Naive B cell (primary cell): Measurements from ENCODE around the gene HIVEP2. TPM values are rescaled to one million over a fixed set of nuclear protein-coding genes. Genes with fewer than 3 reads are reported as not detected.

Experiments
- ATAC-seq, 2 donors: fragments of 150-1000 bp; cut with Tn5 transposase; 2 replicates each; pipeline ENCODE4 v1.10.0; 2021; ENCODE audit warnings: low read depth in 2 of 2, mild to moderate bottlenecking in 2 of 2, moderate library complexity in 2 of 2
- DNase-seq: peaks from one replicate; pipeline ENCODE4 v3.0.0; 2022
- H3K27ac Mint-ChIP-seq, 6 donors: one replicate each; pipeline ENCODE4 v1.8.0; 2020 to 2022; ENCODE audit warnings: mild to moderate bottlenecking in 6 of 6, mixed read lengths in 6 of 6, moderate library complexity in 5 of 6, inconsistent platforms in 2 of 6
- H3K27me3 Mint-ChIP-seq, 3 donors: one replicate each; pipeline ENCODE4 v1.8.0; 2021 to 2022; ENCODE audit warnings: mixed read lengths in 3 of 3, mild to moderate bottlenecking in 1 of 3
- H3K36me3 Mint-ChIP-seq, 2 donors: one replicate each; pipeline ENCODE4 v1.8.0; 2020 to 2022; ENCODE audit warnings: mixed read lengths in 2 of 2, inconsistent platforms in 1 of 2, mild to moderate bottlenecking in 1 of 2
- H3K4me1 Mint-ChIP-seq, 3 donors: one replicate each; pipeline ENCODE4 v1.8.0; 2020 to 2022; ENCODE audit warnings: mixed read lengths in 3 of 3, inconsistent platforms in 1 of 3, mild to moderate bottlenecking in 1 of 3, moderate library complexity in 1 of 3
- H3K4me3 Mint-ChIP-seq, 8 donors: one replicate each; pipeline ENCODE4 v1.8.0; 2020 to 2022; ENCODE audit warnings: mild to moderate bottlenecking in 8 of 8, mixed read lengths in 8 of 8, moderate library complexity in 8 of 8, inconsistent platforms in 2 of 8
- H3K9me3 Mint-ChIP-seq, 7 donors: one replicate each; pipeline ENCODE4 v1.8.0; 2020 to 2022; ENCODE audit warnings: mixed read lengths in 7 of 7, mild to moderate bottlenecking in 5 of 7, inconsistent platforms in 2 of 7, moderate library complexity in 1 of 7
- polyA plus RNA-seq, 6 donors: library from polyadenylated mRNA; unstranded; fragments of 300-500 nt; fragmentation: Illumina TruSeq; gene quantifications; one replicate each; pipeline ENCODE4 v1.2.3, GENCODE V29; 2021; ENCODE audit warnings: low read depth in 6 of 6

Gene HIVEP2
- polyA plus RNA-seq, 6 donors from 2014 or later, result 2.7 to 10.2 (median 5.4) TPM

DNA sequence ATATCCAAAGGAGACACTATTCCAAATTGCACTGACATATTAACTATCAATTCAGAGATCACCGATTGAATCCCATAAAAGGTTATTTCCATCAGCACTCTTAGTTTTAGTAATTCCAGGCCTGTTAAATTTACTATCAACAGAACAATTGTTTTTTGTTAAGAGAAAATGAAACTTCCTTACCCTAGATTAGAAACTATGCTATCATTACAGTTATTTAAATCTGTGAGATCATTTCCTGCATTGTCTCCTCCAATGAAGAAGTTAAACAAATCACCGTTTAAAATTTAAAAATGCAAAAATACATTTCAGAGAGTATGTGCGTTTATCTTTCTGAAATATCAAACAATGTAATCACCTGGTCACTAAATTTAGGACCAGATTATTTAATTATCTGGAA lies 57.5 kb downstream of the HIVEP2 start:
- Mint-ChIP-seq H3K27ac (peak overlapping the region; percentile 86 to 98 (median 92)), H3K36me3 (peaks cover 3 to 9% of the 10 kb centered on the region in 2 donors), H3K9me3 (peaks cover 0 to 5% (median 0%) of the 10 kb centered on the region in 7 donors), H3K4me1 (peaks cover 44 to 65% (median 63%) of the 10 kb centered on the region in 3 donors), H3K27me3 (no peaks in the 10 kb centered on the region), H3K4me3 (peak overlapping the region in 5 of 8 donors; percentile 7 to 53 (median 43))
- no peak for ATAC-seq
- no peak for DNase-seq

DNA sequence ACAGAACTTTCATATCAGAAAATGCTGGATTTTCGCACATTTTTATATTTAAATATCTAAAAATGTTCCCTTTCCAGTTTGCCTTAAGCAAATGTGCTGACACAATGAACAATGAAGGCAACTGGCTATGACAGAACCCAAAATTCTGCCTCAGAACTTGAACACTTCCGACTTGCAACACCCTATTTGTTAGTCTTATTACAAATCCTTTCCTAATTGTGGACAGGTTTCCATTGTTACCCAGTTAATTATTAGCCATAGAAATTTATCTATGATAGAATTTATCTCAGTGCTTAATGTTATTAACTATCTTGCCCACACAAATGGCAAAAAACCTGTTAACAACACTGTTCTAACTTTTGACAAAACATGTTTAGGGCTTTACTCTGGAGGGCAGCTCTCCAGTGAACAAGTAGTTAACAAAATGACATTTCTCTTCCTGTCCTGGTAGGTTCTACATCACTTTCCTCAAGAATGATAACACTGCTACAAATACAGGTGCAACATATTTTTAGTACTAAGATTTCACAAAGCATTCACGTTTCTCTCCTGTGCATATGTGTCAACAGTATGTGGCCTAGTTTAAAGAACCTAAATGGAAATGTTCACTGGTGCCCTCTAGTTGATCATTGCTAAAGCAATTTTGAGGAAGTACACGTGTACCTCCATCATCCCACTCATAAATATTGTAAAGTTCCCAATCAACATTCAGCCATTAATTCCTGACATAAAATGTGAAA lies 58.4 kb downstream of the HIVEP2 start:
- peaks cover 3 to 9% of the 10 kb centered on the region in 2 donors for H3K36me3 Mint-ChIP-seq
- peak; percentile 68 for DNase-seq
- ATAC-seq, result peak; percentile 42 to 48
- H3K4me3 Mint-ChIP-seq, result peak overlapping the region in 7 of 8 donors; percentile 52 to 65 (median 58)
- peak overlapping the region; percentile 90 to 100 (median 98) for H3K27ac Mint-ChIP-seq
- peaks cover 0 to 5% (median 0%) of the 10 kb centered on the region in 7 donors for H3K9me3 Mint-ChIP-seq
- no peaks in the 10 kb centered on the region for H3K27me3 Mint-ChIP-seq
- H3K4me1 Mint-ChIP-seq, result peaks cover 49 to 67% (median 66%) of the 10 kb centered on the region in 3 donors

DNA sequence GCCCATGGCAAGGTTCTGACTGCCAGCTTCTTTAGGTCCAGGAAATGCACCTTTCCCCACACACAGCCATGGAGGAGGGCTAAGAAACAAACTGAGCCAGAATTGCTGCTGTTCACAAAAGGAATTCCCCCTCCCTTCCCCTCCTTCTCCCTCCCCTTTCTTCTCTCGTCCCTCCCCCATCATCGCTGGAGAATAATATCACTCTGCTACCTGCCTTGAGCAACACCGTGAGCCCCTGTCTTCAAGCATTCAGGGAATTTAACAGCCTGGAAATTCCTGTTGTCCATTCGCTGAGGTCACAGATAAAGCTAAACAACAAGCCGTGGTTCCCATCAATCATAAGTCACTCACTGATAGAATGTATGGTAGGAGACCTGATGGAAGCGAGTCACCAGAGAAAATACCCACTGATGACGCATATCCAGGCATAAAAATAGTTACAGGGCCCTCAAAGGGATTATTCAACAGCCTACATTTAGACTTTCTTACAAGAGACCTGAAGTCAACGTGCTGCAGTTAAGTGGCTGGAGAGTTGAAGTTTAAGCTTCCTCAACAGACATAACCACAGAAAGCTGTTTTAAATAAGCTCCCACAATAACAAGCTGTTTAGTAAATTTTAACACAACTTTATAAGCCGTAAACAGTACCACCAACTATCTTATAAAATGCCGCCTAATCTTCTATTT lies 59.7 kb downstream of the HIVEP2 start:
- H3K4me1 Mint-ChIP-seq, result peaks cover 51 to 73% (median 72%) of the 10 kb centered on the region in 3 donors
- peaks cover 0 to 5% (median 0%) of the 10 kb centered on the region in 7 donors for H3K9me3 Mint-ChIP-seq
- ATAC-seq (peak; percentile 85 to 86), DNase-seq (peak; percentile 85)
- H3K27me3 Mint-ChIP-seq, result no peaks in the 10 kb centered on the region
- H3K4me3 Mint-ChIP-seq, result peak overlapping the region; percentile 69 to 97 (median 93)
- peaks cover 3 to 9% of the 10 kb centered on the region in 2 donors for H3K36me3 Mint-ChIP-seq
- peak overlapping the region; percentile 94 to 100 (median 100) for H3K27ac Mint-ChIP-seq

DNA sequence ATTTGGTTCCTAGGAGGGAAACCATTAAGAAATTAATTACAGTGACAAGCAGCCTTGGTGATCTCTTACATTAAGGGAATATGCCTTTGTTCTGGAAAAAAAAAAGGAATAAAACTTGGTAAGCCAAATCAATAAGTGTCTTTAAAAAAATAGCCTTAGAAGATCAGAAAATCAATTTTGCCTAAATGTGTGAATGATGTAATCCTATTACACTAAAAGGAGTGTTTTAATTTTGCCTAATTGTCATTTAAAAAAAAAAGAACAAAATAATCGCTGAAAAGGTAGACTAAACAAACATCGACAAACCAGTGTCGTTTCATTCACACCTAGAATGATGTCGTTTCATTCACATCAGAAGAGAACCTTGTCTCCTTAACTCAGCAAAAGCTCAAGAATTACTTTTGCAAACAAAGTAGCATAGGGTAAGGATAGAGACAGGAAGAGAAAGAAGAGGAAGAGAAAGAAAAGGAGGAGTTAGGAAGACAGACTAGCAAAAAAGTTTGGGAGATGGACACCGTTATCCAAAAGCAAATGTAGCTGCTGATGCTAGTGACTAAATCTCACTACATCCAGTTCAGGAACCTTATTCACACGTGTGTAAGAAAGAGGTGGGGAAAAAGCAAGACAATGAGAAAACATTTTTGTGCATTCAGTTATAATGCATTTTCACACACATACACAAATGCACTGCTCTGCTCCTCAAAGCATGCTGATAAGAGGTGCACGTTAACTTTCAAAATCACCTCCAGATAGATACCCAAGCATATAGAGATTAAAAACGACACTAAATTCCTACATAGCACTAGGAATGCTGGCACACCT lies 60.6 kb downstream of the HIVEP2 start:
- peaks cover 0 to 5% (median 0%) of the 10 kb centered on the region in 7 donors for H3K9me3 Mint-ChIP-seq
- peak overlapping the region; percentile 94 to 100 (median 100) for H3K27ac Mint-ChIP-seq
- ATAC-seq (no peak), DNase-seq (no peak)
- peaks cover 54 to 81% (median 77%) of the 10 kb centered on the region in 3 donors for H3K4me1 Mint-ChIP-seq
- H3K27me3 Mint-ChIP-seq, result no peaks in the 10 kb centered on the region
- peak overlapping the region; percentile 69 to 97 (median 93) for H3K4me3 Mint-ChIP-seq
- H3K36me3 Mint-ChIP-seq, result peaks cover 6 to 13% of the 10 kb centered on the region in 2 donors

DNA sequence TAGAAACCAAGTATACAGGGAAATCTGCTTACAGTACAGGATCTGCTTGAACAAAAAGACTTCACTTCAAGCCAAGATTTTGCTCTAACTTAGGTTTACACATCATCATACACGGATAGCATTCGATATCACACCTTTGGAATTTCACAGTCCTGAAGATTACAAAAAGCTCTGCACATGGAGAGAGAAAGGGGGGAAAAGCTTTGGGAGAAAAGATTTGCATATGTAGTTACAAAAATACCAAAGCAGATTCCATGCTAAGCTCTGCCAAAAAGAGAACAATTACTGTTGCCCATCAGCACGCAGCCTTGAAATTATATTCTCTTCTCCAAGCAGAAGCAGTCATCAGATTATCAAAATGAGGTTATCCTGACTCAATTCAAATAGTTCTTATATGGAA lies 62.0 kb downstream of the HIVEP2 start:
- peak overlapping the region in 5 of 6 donors; percentile 37 to 100 (median 76) for H3K27ac Mint-ChIP-seq
- ATAC-seq, result no peak

DNA sequence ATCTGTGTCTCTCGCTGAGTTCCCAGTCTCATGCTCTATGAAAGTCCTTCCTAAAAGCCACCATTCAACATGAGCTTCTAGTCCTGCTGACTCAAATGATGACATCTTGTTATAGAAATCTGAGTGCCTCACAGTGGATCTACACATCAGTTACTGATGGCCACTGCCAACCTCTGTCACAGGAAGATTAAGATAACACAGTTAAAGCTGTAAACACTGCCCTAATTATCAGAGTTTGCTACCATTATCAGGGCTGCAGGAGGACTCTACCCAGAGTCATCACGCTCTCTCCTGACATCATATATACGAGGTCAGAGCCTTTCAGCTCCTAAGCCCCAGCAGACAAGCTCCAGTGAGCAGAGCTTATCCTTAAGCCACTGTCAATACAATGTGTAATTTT lies 63.2 kb downstream of the HIVEP2 start:
- Mint-ChIP-seq H3K4me3 (peak overlapping the region in 1 of 8 donors; percentile 48), H3K27me3 (no peaks in the 10 kb centered on the region), H3K9me3 (peaks cover 0 to 4% (median 0%) of the 10 kb centered on the region in 7 donors), H3K36me3 (peaks cover 7 to 18% of the 10 kb centered on the region in 2 donors), H3K4me1 (peaks cover 37 to 57% (median 56%) of the 10 kb centered on the region in 3 donors), H3K27ac (peak overlapping the region in 5 of 6 donors; percentile 69 to 100 (median 94))
- ATAC-seq (no peak), DNase-seq (no peak)

More for the DNA sequence above, 62.0 kb downstream of the HIVEP2 start:
- Mint-ChIP-seq H3K4me3 (peak overlapping the region in 3 of 8 donors; percentile 18 to 40 (median 23)), H3K27me3 (no peaks in the 10 kb centered on the region), H3K36me3 (peaks cover 7 to 11% of the 10 kb centered on the region in 2 donors), H3K9me3 (no peaks in the 10 kb centered on the region), H3K4me1 (peaks cover 47 to 69% (median 69%) of the 10 kb centered on the region in 3 donors)
- DNase-seq, result no peak

DNA sequence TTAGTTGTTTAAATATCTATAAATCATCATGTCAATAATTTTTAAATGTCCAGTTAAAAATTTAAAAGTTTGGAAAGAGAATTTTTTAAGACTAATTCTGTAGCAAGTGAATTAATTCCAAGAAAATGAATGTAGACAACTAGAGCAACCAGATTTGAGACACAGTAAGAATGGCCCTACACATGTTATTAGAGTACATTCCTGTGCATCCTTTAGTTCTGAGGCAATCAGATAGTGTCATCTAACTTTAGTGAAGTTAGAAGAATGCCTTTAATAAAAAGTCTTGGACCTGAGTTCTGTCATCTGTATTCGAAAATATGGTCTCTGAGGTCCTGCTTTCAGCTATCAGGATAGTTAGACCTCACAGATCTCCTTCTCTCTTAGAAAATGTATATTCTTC lies 63.7 kb downstream of the HIVEP2 start:
- Mint-ChIP-seq H3K9me3 (peaks cover 0 to 4% (median 0%) of the 10 kb centered on the region in 7 donors), H3K27me3 (no peaks in the 10 kb centered on the region), H3K36me3 (peaks cover 7 to 18% of the 10 kb centered on the region in 2 donors), H3K27ac (peak overlapping the region in 3 of 6 donors; percentile 60 to 94 (median 87)), H3K4me1 (peaks cover 37 to 56% (median 54%) of the 10 kb centered on the region in 3 donors), H3K4me3 (no peak overlapping the region)
- ATAC-seq, result no peak
- DNase-seq, result no peak

DNA sequence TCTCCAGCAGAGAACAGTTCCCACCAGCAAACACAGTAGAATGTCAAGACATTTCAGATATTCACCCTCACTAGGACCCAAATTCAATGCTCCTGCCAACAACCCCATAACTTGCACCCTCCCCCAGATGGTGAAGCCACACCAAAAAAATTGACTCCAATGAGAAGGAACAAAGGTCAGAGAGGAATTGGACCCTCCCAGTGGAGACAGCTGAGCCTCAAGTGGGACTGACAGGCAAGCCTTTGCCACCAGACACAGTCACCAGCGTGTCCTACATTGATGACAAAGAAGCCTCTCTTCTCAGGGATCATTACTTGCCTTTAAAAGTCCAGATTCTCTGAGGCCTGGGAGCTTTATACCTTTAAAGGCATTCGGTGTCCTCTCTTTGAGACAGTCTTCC lies 64.8 kb downstream of the HIVEP2 start:
- Mint-ChIP-seq H3K4me1 (peaks cover 40 to 58% (median 54%) of the 10 kb centered on the region in 3 donors), H3K27me3 (no peaks in the 10 kb centered on the region)
- ATAC-seq, result no peak

DNA sequence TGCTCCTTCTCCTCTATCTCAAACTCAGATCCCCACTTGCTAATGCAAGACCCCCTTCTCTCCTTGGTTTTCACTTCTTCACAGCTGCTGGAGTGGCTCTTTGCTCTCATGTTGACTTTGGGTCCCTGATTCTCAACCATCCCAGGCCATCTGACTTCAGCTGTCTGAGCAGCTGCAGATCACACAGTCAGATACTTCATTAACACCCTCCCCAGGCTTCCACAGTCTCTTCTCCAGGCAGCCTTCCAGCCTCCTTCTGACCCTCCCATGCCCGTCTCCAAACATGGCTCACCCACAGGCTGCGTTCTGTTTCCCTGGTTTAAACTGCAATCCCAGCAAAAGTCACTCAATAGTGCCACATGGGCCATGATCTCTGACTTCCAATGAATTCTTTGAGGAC lies 65.4 kb downstream of the HIVEP2 start:
- ATAC-seq (no peak), DNase-seq (no peak)
- H3K4me3 Mint-ChIP-seq, result no peak overlapping the region
- H3K36me3 Mint-ChIP-seq, result peaks cover 7 to 18% of the 10 kb centered on the region in 2 donors
- H3K4me1 Mint-ChIP-seq, result peaks cover 42 to 61% (median 54%) of the 10 kb centered on the region in 3 donors
- H3K27ac Mint-ChIP-seq, result peak overlapping the region in 5 of 6 donors; percentile 26 to 98 (median 90)
- H3K9me3 Mint-ChIP-seq, result peaks cover 0 to 4% (median 0%) of the 10 kb centered on the region in 7 donors
- no peaks in the 10 kb centered on the region for H3K27me3 Mint-ChIP-seq

More for the DNA sequence above, 64.8 kb downstream of the HIVEP2 start:
- H3K27ac Mint-ChIP-seq, result peak overlapping the region in 4 of 6 donors; percentile 56 to 98 (median 92)
- peaks cover 7 to 18% of the 10 kb centered on the region in 2 donors for H3K36me3 Mint-ChIP-seq
- H3K4me3 Mint-ChIP-seq, result no peak overlapping the region
- peaks cover 0 to 4% (median 0%) of the 10 kb centered on the region in 7 donors for H3K9me3 Mint-ChIP-seq
- no peak for DNase-seq

DNA sequence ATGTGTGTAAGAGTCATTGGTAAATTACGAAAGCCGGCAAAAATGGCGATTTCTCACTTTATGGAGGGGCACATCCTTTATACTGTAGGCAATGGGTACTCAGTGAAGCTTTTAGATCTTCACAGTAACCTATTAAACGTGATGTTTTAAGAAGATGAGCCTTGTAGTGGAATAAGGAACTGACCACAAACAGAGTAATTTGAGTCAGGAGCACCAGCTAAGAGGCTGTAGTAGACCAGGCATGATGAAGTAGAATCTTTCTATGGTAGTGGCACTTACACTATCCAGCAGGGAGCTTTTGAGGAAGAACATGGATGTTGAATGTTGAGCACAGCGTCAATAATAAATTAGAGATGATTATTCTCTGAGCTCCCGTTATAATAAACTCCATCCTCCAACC lies 65.9 kb downstream of the HIVEP2 start:
- DNase-seq (no peak), ATAC-seq (no peak)
- Mint-ChIP-seq H3K27me3 (no peaks in the 10 kb centered on the region), H3K4me3 (no peak overlapping the region), H3K36me3 (peaks cover 7 to 18% of the 10 kb centered on the region in 2 donors), H3K27ac (peak overlapping the region in 3 of 6 donors; percentile 2 to 98 (median 69)), H3K4me1 (peaks cover 43 to 61% (median 54%) of the 10 kb centered on the region in 3 donors), H3K9me3 (peaks cover 0 to 4% (median 0%) of the 10 kb centered on the region in 7 donors)

DNA sequence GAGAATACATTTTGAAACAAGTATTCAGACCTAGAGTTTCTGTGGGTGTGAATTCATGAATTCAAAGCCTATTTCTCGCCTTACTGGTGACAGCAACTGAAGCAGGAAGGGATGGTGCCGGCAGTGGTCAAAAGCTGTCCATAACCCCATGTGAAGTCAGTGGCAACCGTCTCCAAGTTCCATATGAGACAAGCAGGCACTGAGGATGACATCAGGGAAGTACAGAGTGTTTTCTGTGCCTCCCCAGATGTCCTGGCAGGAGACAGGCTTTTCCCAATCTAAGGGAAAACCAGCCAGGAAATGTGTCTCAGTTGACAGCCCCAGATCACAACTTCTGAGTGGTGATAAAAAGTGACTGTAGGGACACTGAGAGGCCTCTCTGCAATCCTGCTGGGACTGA lies 66.6 kb downstream of the HIVEP2 start:
- peak overlapping the region in 1 of 6 donors; percentile 32 for H3K27ac Mint-ChIP-seq
- H3K9me3 Mint-ChIP-seq, result peaks cover 0 to 4% (median 0%) of the 10 kb centered on the region in 7 donors
- H3K4me3 Mint-ChIP-seq, result no peak overlapping the region
- H3K27me3 Mint-ChIP-seq, result no peaks in the 10 kb centered on the region
- DNase-seq, result no peak
- peaks cover 7 to 18% of the 10 kb centered on the region in 2 donors for H3K36me3 Mint-ChIP-seq
- peaks cover 47 to 66% (median 60%) of the 10 kb centered on the region in 3 donors for H3K4me1 Mint-ChIP-seq
- no peak for ATAC-seq

DNA sequence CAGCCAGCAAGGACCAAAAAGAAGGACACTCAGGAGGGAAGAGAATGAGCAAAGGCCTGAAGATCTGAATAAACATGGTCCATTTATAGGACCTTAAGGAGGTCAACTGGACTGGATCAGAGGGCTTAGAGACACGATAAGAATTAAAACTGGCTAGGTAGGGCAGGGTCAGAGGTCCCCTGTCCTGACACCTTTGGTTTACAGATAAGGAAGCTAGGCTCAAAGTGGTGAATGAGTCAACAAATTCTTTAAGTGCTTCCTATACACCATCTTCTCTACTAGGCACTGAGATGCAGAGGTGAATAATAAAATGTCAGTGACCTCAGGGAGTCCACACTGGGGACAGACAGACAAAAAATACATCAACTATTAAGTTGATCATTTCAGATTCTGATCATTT lies 70.3 kb downstream of the HIVEP2 start:
- H3K9me3 Mint-ChIP-seq, result peaks cover 0 to 4% (median 0%) of the 10 kb centered on the region in 7 donors
- peak overlapping the region; percentile 51 to 90 (median 78) for H3K27ac Mint-ChIP-seq
- no peaks in the 10 kb centered on the region for H3K27me3 Mint-ChIP-seq
- no peak overlapping the region for H3K4me3 Mint-ChIP-seq
- DNase-seq (no peak), ATAC-seq (no peak)
- H3K4me1 Mint-ChIP-seq, result peaks cover 57 to 73% (median 68%) of the 10 kb centered on the region in 3 donors
- H3K36me3 Mint-ChIP-seq, result peaks cover 6 to 18% of the 10 kb centered on the region in 2 donors
